Measurements from ENCODE around the gene B3GNT8. TPM values are rescaled to one million over a fixed set of nuclear protein-coding genes. Genes with fewer than 3 reads are reported as not detected.

The B3GNT8 gene
- total RNA-seq, 3 donors from 2014 or later, result 2.6 to 3.0 (median 2.9) TPM

DNA sequence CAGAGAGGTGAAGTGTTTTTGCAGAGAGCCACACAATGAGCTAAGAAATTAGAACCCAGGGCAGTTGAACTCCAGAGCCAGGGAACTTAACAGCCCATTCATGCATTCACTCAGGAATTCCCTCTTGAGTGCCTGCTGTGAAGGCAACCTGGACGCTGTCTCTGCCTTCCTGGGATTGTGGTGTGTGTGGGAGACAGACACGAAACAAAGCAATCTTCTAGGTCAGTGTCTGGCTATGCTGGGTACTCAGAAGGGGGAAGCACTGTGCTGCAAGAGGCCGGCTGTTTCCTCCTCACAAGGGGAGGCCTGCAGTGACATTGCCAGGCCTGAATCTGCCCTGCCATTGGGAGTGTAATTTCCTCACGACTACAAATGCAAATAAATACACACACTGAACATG lies 19.9 kb downstream of the B3GNT8 start:
- no peaks in the 10 kb centered on the region for H3K36me3 ChIP-seq
- no peak for DNase-seq (ENCODE audit: low spot score in 2 of 2)
- no peaks in the 10 kb centered on the region for H3K9me3 ChIP-seq
- H3K27ac ChIP-seq, result no peak overlapping the region
- H3K27me3 ChIP-seq, result no peaks in the 10 kb centered on the region
- intact Hi-C loops (cut with DNase I; ENCODE audit: low total_unique reads), result no loop called here
- peaks cover 0 to 11% of the 10 kb centered on the region in 2 donors for H3K4me1 ChIP-seq
- TF ChIP-seq POLR2A (IDR thresholded peaks at IDR 0.05), result no peak
- no peak for TF ChIP-seq POLR2AphosphoS5 (IDR thresholded peaks at IDR 0.05)
- TF ChIP-seq, protein P1, sequence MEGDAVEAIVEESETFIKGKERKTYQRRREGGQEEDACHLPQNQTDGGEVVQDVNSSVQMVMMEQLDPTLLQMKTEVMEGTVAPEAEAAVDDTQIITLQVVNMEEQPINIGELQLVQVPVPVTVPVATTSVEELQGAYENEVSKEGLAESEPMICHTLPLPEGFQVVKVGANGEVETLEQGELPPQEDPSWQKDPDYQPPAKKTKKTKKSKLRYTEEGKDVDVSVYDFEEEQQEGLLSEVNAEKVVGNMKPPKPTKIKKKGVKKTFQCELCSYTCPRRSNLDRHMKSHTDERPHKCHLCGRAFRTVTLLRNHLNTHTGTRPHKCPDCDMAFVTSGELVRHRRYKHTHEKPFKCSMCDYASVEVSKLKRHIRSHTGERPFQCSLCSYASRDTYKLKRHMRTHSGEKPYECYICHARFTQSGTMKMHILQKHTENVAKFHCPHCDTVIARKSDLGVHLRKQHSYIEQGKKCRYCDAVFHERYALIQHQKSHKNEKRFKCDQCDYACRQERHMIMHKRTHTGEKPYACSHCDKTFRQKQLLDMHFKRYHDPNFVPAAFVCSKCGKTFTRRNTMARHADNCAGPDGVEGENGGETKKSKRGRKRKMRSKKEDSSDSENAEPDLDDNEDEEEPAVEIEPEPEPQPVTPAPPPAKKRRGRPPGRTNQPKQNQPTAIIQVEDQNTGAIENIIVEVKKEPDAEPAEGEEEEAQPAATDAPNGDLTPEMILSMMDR (IDR thresholded peaks at IDR 0.05), result no peak
- no peak overlapping the region for H3K4me3 ChIP-seq

DNA sequence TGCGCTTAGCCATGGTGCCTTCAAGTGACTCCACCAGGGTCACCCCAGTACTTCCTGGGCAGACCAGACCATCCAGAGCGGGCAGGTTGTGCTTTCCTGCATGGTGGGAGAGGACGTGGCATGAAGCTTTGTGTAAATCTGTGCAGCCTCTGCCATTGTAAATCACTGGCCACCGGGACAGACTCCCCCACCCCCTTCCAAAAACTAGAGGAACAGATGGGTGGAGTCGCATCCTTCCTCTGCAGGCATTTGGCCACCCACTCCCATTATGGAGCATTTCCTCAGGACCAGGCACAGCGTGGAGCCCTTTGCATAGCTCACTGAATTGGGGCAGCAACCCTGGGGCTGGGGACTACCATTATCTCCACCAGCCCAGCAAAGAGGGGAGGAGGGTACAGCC lies 21.4 kb downstream of the B3GNT8 start:
- intact Hi-C loops (cut with DNase I; ENCODE audit: low total_unique reads), result no loop called here
- no peak overlapping the region for H3K4me3 ChIP-seq

DNA sequence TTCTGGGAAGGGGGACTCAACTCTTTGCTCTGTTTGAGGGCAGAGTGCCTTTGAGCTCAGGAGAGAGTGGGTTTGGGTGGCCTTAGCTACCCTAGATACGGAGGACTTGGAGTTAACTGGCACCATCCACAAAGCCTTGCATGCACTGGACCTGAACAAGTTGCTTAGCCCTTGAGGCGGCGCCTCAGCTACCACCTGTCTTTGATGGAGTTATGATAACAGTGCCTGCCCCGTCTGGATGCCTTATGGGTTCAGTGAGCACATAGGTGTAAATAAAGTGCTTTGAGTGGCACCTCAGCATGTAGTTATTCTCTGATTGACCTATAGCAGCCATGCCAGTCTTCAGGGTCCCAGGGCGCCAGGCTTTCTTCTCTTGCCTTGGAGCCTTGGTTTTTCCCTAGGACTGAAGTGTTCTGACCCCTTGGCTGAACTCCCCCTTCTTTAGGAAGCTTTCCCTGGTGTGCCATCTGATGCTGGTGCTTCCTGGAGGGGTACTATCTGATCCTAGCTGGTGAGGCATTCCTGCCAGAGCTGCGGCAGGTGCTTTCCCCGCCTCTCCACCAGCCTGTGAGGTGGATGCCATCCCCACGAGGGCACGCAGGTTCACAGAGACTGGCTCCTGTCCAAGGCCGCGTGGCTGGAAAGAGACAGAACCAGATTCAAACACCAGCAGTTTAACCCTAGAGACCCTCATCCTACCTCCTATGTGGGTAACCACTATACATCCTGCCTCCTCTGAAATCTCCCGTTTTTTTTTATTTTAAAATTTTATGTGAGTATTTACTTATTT lies 23.8 kb downstream of the B3GNT8 start:
- H3K4me3 ChIP-seq, result no peak overlapping the region
- H3K27ac ChIP-seq, result no peak overlapping the region
- no peak for DNase-seq (ENCODE audit: low spot score in 2 of 2)
- no peaks in the 10 kb centered on the region for H3K9me3 ChIP-seq
- intact Hi-C loops (cut with DNase I; ENCODE audit: low total_unique reads), result no loop called here
- no peak for TF ChIP-seq POLR2A (IDR thresholded peaks at IDR 0.05)
- TF ChIP-seq, protein P1 (IDR thresholded peaks at IDR 0.05), result no peak
- no peak for TF ChIP-seq POLR2AphosphoS5 (IDR thresholded peaks at IDR 0.05)
- no peaks in the 10 kb centered on the region for H3K27me3 ChIP-seq
- no peaks in the 10 kb centered on the region for H3K36me3 ChIP-seq
- H3K4me1 ChIP-seq, result peaks cover 0 to 8% of the 10 kb centered on the region in 2 donors

More for the DNA sequence above, 21.4 kb downstream of the B3GNT8 start:
- Histone ChIP-seq H3K9me3 (no peaks in the 10 kb centered on the region), H3K27me3 (no peaks in the 10 kb centered on the region), H3K4me1 (peaks cover 0 to 7% of the 10 kb centered on the region in 2 donors), H3K27ac (no peak overlapping the region), H3K36me3 (no peaks in the 10 kb centered on the region)
- no peak for DNase-seq (ENCODE audit: low spot score in 2 of 2)
- TF ChIP-seq POLR2A (IDR thresholded peaks at IDR 0.05) (no peak), POLR2AphosphoS5 (IDR thresholded peaks at IDR 0.05) (no peak)
- TF ChIP-seq, protein P1 (IDR thresholded peaks at IDR 0.05), result no peak

DNA sequence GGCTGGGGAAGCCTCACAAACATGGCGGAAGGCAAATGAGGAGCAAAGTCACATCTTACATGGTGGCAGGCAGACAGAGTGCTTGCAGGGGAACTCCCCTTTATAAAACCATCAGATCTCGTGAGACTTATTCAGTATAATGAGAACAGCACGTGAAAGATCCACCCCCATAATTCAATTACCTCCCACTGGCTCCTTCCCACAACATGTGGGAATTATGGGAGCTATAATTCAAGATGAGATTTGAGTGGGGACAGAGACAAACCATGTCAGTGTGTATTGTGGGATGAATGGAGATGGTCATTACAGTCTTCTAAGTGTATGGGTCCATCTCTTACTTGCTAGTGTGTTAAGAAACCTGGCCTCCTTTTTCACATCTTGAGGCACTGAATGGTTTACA lies 25.2 kb downstream of the B3GNT8 start:
- intact Hi-C loops (cut with DNase I; ENCODE audit: low total_unique reads), result no loop called here
- peak overlapping the region in 1 of 2 donors; percentile 4 for H3K27ac ChIP-seq
- no peaks in the 10 kb centered on the region for H3K9me3 ChIP-seq
- H3K4me1 ChIP-seq, result peaks cover 0 to 9% of the 10 kb centered on the region in 2 donors
- H3K4me3 ChIP-seq, result no peak overlapping the region
- DNase-seq (ENCODE audit: low spot score in 2 of 2), result no peak
- no peaks in the 10 kb centered on the region for H3K36me3 ChIP-seq
- H3K27me3 ChIP-seq, result no peaks in the 10 kb centered on the region
- TF ChIP-seq POLR2A (IDR thresholded peaks at IDR 0.05), result no peak
- TF ChIP-seq POLR2AphosphoS5 (IDR thresholded peaks at IDR 0.05), result no peak
- TF ChIP-seq, protein P1 (IDR thresholded peaks at IDR 0.05), result no peak

DNA sequence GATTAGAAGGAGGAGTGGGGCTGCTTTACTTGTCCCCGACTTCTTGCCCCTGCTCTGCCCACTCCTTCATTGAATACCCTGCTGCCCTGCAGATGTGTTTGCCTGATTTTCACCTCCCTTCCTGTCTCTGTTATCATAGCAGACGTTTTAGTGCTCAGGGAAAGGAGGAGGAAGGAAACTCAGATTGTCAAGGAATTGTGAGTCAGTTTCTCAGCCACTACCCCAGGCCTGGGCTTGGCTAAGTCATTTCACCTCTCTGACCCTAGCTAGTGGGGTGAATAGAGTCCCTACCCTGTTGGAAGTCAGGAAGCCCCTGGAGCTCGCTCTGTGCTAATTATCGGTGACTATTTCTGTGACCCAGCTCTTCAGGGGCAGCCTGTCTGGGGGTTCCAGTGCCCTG lies 25.7 kb downstream of the B3GNT8 start:
- H3K4me1 ChIP-seq, result peaks cover 0 to 9% of the 10 kb centered on the region in 2 donors
- TF ChIP-seq POLR2A (IDR thresholded peaks at IDR 0.05) (no peak), POLR2AphosphoS5 (IDR thresholded peaks at IDR 0.05) (no peak)
- TF ChIP-seq, protein P1 (IDR thresholded peaks at IDR 0.05), result no peak

More for the DNA sequence above, 25.7 kb downstream of the B3GNT8 start:
- Histone ChIP-seq H3K9me3 (no peaks in the 10 kb centered on the region), H3K27ac (no peak overlapping the region), H3K36me3 (no peaks in the 10 kb centered on the region), H3K27me3 (no peaks in the 10 kb centered on the region), H3K4me3 (no peak overlapping the region)
- no peak for DNase-seq (ENCODE audit: low spot score in 2 of 2)
- intact Hi-C loops (cut with DNase I; ENCODE audit: low total_unique reads), result no loop called here

Data from breast epithelium (tissue), 4 donors.